Myometrial cell (primary cell): Measurements from ENCODE around the gene OR1D2. TPM values are rescaled to one million over a fixed set of nuclear protein-coding genes. Genes with fewer than 3 reads are reported as not detected.

Source experiments
- total RNA-seq: library from RNA; depleted of rRNA; stranded (reverse); fragments of >200 nt; gene quantifications from 2 replicates; pipeline ENCODE4 v1.2.3, GENCODE V29; 2015

The OR1D2 gene, protein sequence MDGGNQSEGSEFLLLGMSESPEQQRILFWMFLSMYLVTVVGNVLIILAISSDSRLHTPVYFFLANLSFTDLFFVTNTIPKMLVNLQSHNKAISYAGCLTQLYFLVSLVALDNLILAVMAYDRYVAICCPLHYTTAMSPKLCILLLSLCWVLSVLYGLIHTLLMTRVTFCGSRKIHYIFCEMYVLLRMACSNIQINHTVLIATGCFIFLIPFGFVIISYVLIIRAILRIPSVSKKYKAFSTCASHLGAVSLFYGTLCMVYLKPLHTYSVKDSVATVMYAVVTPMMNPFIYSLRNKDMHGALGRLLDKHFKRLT
- total RNA-seq, result not detected in 2 replicates

DNA sequence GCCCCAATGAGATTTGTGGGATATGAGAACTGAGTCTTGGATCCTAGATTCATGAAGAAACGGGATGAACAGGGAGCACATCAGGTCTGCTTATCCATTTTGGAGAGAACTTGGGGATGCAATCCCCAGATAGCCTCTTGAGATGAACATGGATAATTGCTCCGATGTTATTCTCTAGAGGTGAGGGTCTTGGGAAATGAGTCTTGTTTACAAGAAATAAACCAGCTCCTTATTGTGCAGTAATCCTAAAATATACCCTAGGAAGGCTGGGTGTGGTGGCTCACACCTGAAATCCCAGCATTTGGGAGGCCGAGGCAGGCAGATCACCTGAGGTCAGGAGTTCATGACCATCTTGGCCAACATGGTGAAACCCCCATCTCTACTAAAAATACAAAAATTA is at the start of gene OR1D2:
Gene OR1D2, minus strand, starts transcription at position 101 of the 400 bp plus-strand sequence. CDS start 11,426 bp downstream, outside the sequence.

DNA sequence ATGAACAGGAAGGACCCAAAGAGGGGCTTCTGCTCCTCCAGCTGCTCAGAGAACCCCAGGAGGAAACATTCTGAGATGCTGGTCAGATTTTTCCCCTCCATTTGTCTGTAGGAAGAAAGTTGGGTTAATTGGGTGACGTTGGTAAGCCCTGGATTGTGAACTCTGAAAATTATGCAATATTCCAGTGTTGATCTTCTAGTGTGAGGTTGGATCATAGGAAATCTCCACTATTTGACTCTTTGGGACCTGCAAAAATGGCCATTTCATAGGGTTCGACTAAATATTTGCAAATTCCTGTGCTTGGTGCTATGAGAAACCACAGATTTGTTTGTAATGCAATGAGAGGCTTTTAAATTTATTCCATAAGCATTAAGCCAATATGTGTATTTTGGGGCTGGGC is 23.2 kb upstream of the OR1D2 start, which contains the start of gene OR1G1:
Gene OR1G1, minus strand, starts transcription at position 101 of the 400 bp plus-strand sequence. Its CDS starts 0 bp downstream, at position 101.

DNA sequence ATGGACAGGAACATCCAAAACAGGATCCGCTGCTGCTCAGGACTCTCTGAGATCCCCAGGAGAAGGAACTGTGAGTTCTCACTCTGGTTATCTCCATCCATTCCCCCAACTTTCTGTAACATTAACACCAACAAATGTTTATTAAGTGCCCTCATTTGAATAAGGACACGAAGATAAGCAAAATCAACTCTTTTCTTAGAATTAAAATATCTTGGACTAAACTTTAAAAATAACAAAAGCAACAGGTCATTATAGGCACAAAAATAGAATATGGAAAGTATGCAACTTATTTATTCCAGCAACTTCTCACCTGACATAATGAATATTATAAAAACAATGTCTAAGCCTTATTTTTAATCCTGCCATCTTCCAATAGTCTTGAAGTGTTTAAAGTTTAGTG is 40.7 kb downstream of the OR1D2 start, which contains the start of gene OR1D5:
Gene OR1D5, minus strand, starts transcription at position 101 of the 400 bp plus-strand sequence. Its CDS starts 0 bp downstream, at position 101.

Other genes starting within 250 kb of the OR1D2 start
- not detected in 2 replicates for gene OR1D5, start 40.8 kb downstream of the OR1D2 start, total RNA-seq
- not detected in 2 replicates for gene OR1G1, start 23.1 kb upstream of the OR1D2 start, total RNA-seq
- not detected in 2 replicates for gene OR1A2, start 93.1 kb upstream of the OR1D2 start, total RNA-seq
- gene OR1A1, start 103.2 kb upstream of the OR1D2 start, total RNA-seq, result not detected in 2 replicates
- not detected in 2 replicates for gene OR3A1, start 193.9 kb upstream of the OR1D2 start, total RNA-seq